Activated gamma-delta T cell treated with Interleukin-2 at 50 U/mL for 16 hours (primary cell): ENCODE data around the gene CSRNP3.
"Not testable (repeated sequence)": the region's sequence is repeated elsewhere in the genome, so short reads cannot be mapped to it uniquely, and the experiment has no call there.

Experiments
- DNase-seq: peaks from one replicate; pipeline ENCODE4 v3.0.0-alpha.2; 2020

CSRNP3 gene

GRCh38 chr2:165558832-165559231, 89.3 kb downstream of the CSRNP3 start:
- DNase-seq = no peak

GRCh38 chr2:165560377-165560988, 91.0 kb downstream of the CSRNP3 start:
- DNase-seq = no peak

- no peak for DNase-seq
Measured at GRCh38 chr2:165561516-165561915, 92.0 kb downstream of the CSRNP3 start.

- no peak for DNase-seq
Measured at GRCh38 chr2:165562233-165562632, 92.7 kb downstream of the CSRNP3 start.

GRCh38 chr2:165563468-165564225, 94.1 kb downstream of the CSRNP3 start:
- no peak for DNase-seq

- DNase-seq = no peak
Measured at GRCh38 chr2:165566008-165566407, 96.5 kb downstream of the CSRNP3 start.

- no peak for DNase-seq
Measured at GRCh38 chr2:165567273-165567672, 97.8 kb downstream of the CSRNP3 start.

GRCh38 chr2:165568361-165568760, 98.9 kb downstream of the CSRNP3 start:
- no peak for DNase-seq

GRCh38 chr2:165571477-165571876, 102.0 kb downstream of the CSRNP3 start:
- DNase-seq = no peak

- DNase-seq = no peak
Measured at GRCh38 chr2:165572151-165572550, 102.7 kb downstream of the CSRNP3 start.

- no peak for DNase-seq
Measured at GRCh38 chr2:165573534-165574461, 104.3 kb downstream of the CSRNP3 start.

GRCh38 chr2:165575044-165575615, 105.6 kb downstream of the CSRNP3 start:
- DNase-seq = no peak

GRCh38 chr2:165576409-165577154, 107.1 kb downstream of the CSRNP3 start:
- DNase-seq = no peak

GRCh38 chr2:165582409-165582808, 112.9 kb downstream of the CSRNP3 start:
- DNase-seq = no peak

GRCh38 chr2:165582863-165583506, 113.5 kb downstream of the CSRNP3 start:
- no peak for DNase-seq

- no peak for DNase-seq
Measured at GRCh38 chr2:165584126-165584654, 114.7 kb downstream of the CSRNP3 start.

- DNase-seq = no peak
Measured at GRCh38 chr2:165586019-165586418, 116.5 kb downstream of the CSRNP3 start.

- no peak for DNase-seq
Measured at GRCh38 chr2:165587335-165587938, 117.9 kb downstream of the CSRNP3 start.

GRCh38 chr2:165590999-165591398, 121.5 kb downstream of the CSRNP3 start:
- not testable (repeated sequence) for DNase-seq

- DNase-seq = no peak
Measured at GRCh38 chr2:165593081-165593480, 123.6 kb downstream of the CSRNP3 start.
